ENCODE measurements around the gene YAE1.

DNA sequence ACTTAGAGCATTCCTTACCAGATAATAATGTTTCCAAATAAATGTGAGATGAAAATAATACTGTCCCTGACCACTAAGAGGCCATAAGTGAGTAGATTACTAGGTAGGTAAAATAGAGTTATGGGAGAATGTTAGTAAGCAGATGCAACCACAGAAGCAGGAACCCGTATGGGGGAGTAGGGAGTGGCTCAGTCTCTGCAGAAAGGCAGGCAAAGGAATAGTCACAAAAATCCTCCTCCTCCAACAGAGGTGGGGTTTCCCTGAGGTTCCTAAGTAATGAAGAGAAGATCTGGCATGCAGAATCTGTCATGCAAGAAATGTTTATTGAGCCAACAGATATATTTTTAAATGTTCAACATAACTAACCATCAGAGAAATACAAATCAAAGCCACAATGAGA, 9.0 kb upstream of the YAE1 start:
- TF ChIP-seq TCF4 (CRISPR knock-in tag; IDR thresholded peaks at IDR 0.05; ENCODE audit: borderline replicate concordance) (no peak), ARNTL (CRISPR knock-in tag; IDR thresholded peaks at IDR 0.05; ENCODE audit: borderline replicate concordance, low read depth) (no peak), ZFP3 (CRISPR knock-in tag; IDR thresholded peaks at IDR 0.05) (no peak), ZNF565 (CRISPR knock-in tag; conservative IDR thresholded peaks at IDR 0.05; ENCODE audit: low read depth) (no peak), PPARA (CRISPR knock-in tag; IDR thresholded peaks at IDR 0.05; ENCODE audit: borderline replicate concordance) (no peak), ZFP30 (CRISPR knock-in tag; IDR thresholded peaks at IDR 0.05) (no peak), ISL1 (CRISPR knock-in tag; IDR thresholded peaks at IDR 0.05) (no peak), ESRRG (CRISPR knock-in tag; IDR thresholded peaks at IDR 0.05) (no peak), BACH2 (CRISPR knock-in tag; IDR thresholded peaks at IDR 0.05; ENCODE audit: borderline replicate concordance) (no peak)
- TF ChIP-seq, protein P1, sequence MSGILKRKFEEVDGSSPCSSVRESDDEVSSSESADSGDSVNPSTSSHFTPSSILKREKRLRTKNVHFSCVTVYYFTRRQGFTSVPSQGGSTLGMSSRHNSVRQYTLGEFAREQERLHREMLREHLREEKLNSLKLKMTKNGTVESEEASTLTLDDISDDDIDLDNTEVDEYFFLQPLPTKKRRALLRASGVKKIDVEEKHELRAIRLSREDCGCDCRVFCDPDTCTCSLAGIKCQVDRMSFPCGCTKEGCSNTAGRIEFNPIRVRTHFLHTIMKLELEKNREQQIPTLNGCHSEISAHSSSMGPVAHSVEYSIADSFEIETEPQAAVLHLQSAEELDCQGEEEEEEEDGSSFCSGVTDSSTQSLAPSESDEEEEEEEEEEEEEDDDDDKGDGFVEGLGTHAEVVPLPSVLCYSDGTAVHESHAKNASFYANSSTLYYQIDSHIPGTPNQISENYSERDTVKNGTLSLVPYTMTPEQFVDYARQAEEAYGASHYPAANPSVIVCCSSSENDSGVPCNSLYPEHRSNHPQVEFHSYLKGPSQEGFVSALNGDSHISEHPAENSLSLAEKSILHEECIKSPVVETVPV (CRISPR knock-in tag; IDR thresholded peaks at IDR 0.05) = no peak
- TF ChIP-seq, protein P2, sequence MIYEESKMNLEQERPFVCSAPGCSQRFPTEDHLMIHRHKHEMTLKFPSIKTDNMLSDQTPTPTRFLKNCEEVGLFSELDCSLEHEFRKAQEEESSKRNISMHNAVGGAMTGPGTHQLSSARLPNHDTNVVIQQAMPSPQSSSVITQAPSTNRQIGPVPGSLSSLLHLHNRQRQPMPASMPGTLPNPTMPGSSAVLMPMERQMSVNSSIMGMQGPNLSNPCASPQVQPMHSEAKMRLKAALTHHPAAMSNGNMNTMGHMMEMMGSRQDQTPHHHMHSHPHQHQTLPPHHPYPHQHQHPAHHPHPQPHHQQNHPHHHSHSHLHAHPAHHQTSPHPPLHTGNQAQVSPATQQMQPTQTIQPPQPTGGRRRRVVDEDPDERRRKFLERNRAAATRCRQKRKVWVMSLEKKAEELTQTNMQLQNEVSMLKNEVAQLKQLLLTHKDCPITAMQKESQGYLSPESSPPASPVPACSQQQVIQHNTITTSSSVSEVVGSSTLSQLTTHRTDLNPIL (CRISPR knock-in tag; IDR thresholded peaks at IDR 0.05; ENCODE audit: low read depth) = no peak

Data from SK-N-SH treated with all-trans-retinoic acid at 6 μM for 48 hours (cell line).